H9 (cell line): ENCODE results near the gene BEND5. TPM values are rescaled to one million over a fixed set of nuclear protein-coding genes. Genes with fewer than 3 reads are reported as not detected.

ENCODE experiments used
- DNase-seq: peaks from one replicate; pipeline ENCODE4 v3.0.0-alpha.2; 2017
- H2AFZ ChIP-seq: one replicate; pipeline ENCODE4 v1.6.1; 2013; ENCODE audit warnings: mild to moderate bottlenecking, low read length, control low read depth, moderate library complexity
- H2AK5ac ChIP-seq: 2 replicates; pipeline ENCODE4 v1.6.1; 2013; ENCODE audit warnings: low read length, control low read depth, mixed read lengths; ENCODE audit not compliant: insufficient read length
- H2BK120ac ChIP-seq: one replicate; pipeline ENCODE4 v1.6.1; 2013; ENCODE audit warnings: low read depth, mild to moderate bottlenecking, low read length, control low read depth, inconsistent platforms; ENCODE audit not compliant: poor library complexity, severe bottlenecking
- H2BK12ac ChIP-seq: 2 replicates; pipeline ENCODE4 v1.6.1; 2013; ENCODE audit warnings: low read length, control low read depth, mixed read lengths, low read depth; ENCODE audit not compliant: insufficient read length
- H2BK15ac ChIP-seq: 2 replicates; pipeline ENCODE4 v1.6.1; 2013; ENCODE audit warnings: low read depth, low read length, control low read depth
- H2BK20ac ChIP-seq: one replicate; pipeline ENCODE4 v1.6.1; 2013; ENCODE audit warnings: low read depth, mild to moderate bottlenecking, low read length, control low read depth, inconsistent platforms; ENCODE audit not compliant: poor library complexity, severe bottlenecking
- H2BK5ac ChIP-seq: 2 replicates; pipeline ENCODE4 v1.6.1; 2013; ENCODE audit warnings: low read length, control low read depth, mixed read lengths; ENCODE audit not compliant: insufficient read length
- H3K14ac ChIP-seq: 2 replicates; pipeline ENCODE4 v1.6.1; 2013; ENCODE audit warnings: low read length, control low read depth; ENCODE audit not compliant: insufficient read depth
- H3K18ac ChIP-seq: 2 replicates; pipeline ENCODE4 v1.6.1; 2013; ENCODE audit warnings: low read depth, mild to moderate bottlenecking, mixed read lengths, low read length, control low read depth; ENCODE audit not compliant: insufficient read length
- H3K23ac ChIP-seq: 2 replicates; pipeline ENCODE4 v1.6.1; 2013; ENCODE audit warnings: low read length, control low read depth, mixed read lengths, low read depth; ENCODE audit not compliant: insufficient read length
- H3K23me2 ChIP-seq: 2 replicates; pipeline ENCODE4 v1.6.1; 2013; ENCODE audit warnings: low read depth, mild to moderate bottlenecking, mixed read lengths, low read length, control low read depth; ENCODE audit not compliant: insufficient read length, poor library complexity, severe bottlenecking
- H3K27ac ChIP-seq: 2 replicates; pipeline ENCODE4 v1.5.1; 2013; ENCODE audit warnings: low read length, control low read depth, mixed read lengths, low read depth; ENCODE audit not compliant: insufficient read length
- H3K27me3 ChIP-seq: 2 replicates; pipeline ENCODE4 v1.6.1; 2013; ENCODE audit warnings: low read length, control low read depth, inconsistent platforms; ENCODE audit not compliant: insufficient read depth
- H3K4ac ChIP-seq: 2 replicates; pipeline ENCODE4 v1.6.1; 2013; ENCODE audit warnings: low read depth, mild to moderate bottlenecking, control low read depth, inconsistent platforms, low read length, moderate library complexity
- H3K4me1 ChIP-seq: 2 replicates; pipeline ENCODE4 v1.6.1; 2013; ENCODE audit warnings: low read length, control low read depth, inconsistent platforms; ENCODE audit not compliant: insufficient read depth
- H3K4me2 ChIP-seq: 2 replicates; pipeline ENCODE4 v1.6.1; 2013; ENCODE audit warnings: low read length, control low read depth, mixed read lengths; ENCODE audit not compliant: insufficient read length, insufficient read depth
- H3K56ac ChIP-seq: 2 replicates; pipeline ENCODE4 v1.6.1; 2013; ENCODE audit warnings: low read depth, mild to moderate bottlenecking, mixed read lengths, low read length, control low read depth; ENCODE audit not compliant: insufficient read length
- H3K79me1 ChIP-seq: 2 replicates; pipeline ENCODE4 v1.6.1; 2013; ENCODE audit warnings: low read depth, mild to moderate bottlenecking, moderate library complexity, low read length, control low read depth, inconsistent platforms; ENCODE audit not compliant: insufficient read depth, poor library complexity, severe bottlenecking
- H3K79me2 ChIP-seq: 2 replicates; pipeline ENCODE4 v1.6.1; 2013; ENCODE audit warnings: low read length, control low read depth, inconsistent platforms; ENCODE audit not compliant: insufficient read depth
- H3K9ac ChIP-seq: 2 replicates; pipeline ENCODE4 v1.6.1; 2013; ENCODE audit warnings: low read length, control low read depth, mixed read lengths; ENCODE audit not compliant: insufficient read length; ENCODE audit errors: extremely low read depth
- H3K9me3 ChIP-seq: one replicate; pipeline ENCODE4 v1.6.1; 2013; ENCODE audit warnings: low read depth, low read length, inconsistent platforms; ENCODE audit not compliant: control insufficient read depth
- H3T11ph ChIP-seq: one replicate; pipeline ENCODE4 v1.6.1; 2013; ENCODE audit warnings: mild to moderate bottlenecking, low read length, control low read depth, inconsistent platforms
- H4K20me1 ChIP-seq: one replicate; pipeline ENCODE4 v1.6.1; 2013; ENCODE audit not compliant: control insufficient read depth, insufficient read length, insufficient read depth
- H4K5ac ChIP-seq: 2 replicates; pipeline ENCODE4 v1.6.1; 2013; ENCODE audit warnings: low read depth, mild to moderate bottlenecking, mixed read lengths, low read length, control low read depth; ENCODE audit not compliant: insufficient read length
- H4K8ac ChIP-seq: replicated peaks from 2 replicates; pipeline ENCODE4 v1.6.1; 2013; ENCODE audit warnings: low read length, control low read depth, mixed read lengths, low read depth; ENCODE audit not compliant: insufficient read length
- H4K91ac ChIP-seq: 2 replicates; pipeline ENCODE4 v1.6.1; 2013; ENCODE audit warnings: low read depth, mild to moderate bottlenecking, moderate library complexity, mixed read lengths, low read length, control low read depth; ENCODE audit not compliant: insufficient read length
- H3K27ac Mint-ChIP-seq, 3 experiments: 2 replicates in 2 of 3; 3 replicates in 1 of 3; pipeline ENCODE4 v1.8.0; 2020 to 2021; ENCODE audit warnings: mixed read lengths in 3 of 3, mild to moderate bottlenecking in 1 of 3, moderate library complexity in 1 of 3
- H3K27me3 Mint-ChIP-seq: 2 replicates; pipeline ENCODE4 v1.8.0; 2021; ENCODE audit warnings: low read depth, mild to moderate bottlenecking, moderate library complexity, mixed read lengths
- H3K36me3 Mint-ChIP-seq, 3 experiments: 2 replicates in 2 of 3; 3 replicates in 1 of 3; pipeline ENCODE4 v1.8.0; 2020 to 2021; ENCODE audit warnings: low read depth in 3 of 3, mixed read lengths in 3 of 3; ENCODE audit not compliant: insufficient read depth in 1 of 3
- H3K4me1 Mint-ChIP-seq, 2 experiments: 2 replicates each; pipeline ENCODE4 v1.8.0; 2020; ENCODE audit warnings: mixed read lengths in 2 of 2
- H3K4me3 Mint-ChIP-seq, 2 experiments: 2 replicates in 1 of 2; 3 replicates in 1 of 2; pipeline ENCODE4 v1.8.0; 2020 to 2021; ENCODE audit warnings: mild to moderate bottlenecking in 2 of 2, mixed read lengths in 2 of 2, moderate library complexity in 1 of 2
- H3K9me3 Mint-ChIP-seq, 2 experiments: 2 replicates in 1 of 2; 3 replicates in 1 of 2; pipeline ENCODE4 v1.8.0; 2020; ENCODE audit warnings: mild to moderate bottlenecking in 2 of 2, mixed read lengths in 2 of 2, moderate library complexity in 1 of 2
- WGBS: extraction: QIAGEN DNeasy Blood & Tissue Kit; methylation state at CpG from one replicate; pipeline ENCODE4 v1.1.7; 2013; ENCODE audit warnings: missing lambda C conversion rate, low lambda C conversion rate, mixed read lengths; ENCODE audit not compliant: insufficient read length; ENCODE audit errors: extremely low coverage; 5-methylcytosine and 5-hydroxymethylcytosine counted together
- total RNA-seq: library from RNA; stranded (reverse); gene quantifications from 2 replicates; pipeline ENCODE4 v1.2.1, GENCODE V29; 2021
- TF ChIP-seq, protein P1 (sequence below): fragments of 200-600 bp; sonication (generic); conservative IDR thresholded peaks from 3 replicates; pipeline ENCODE4 v1.8.0; 2021; ENCODE audit warnings: antibody characterized with exemption, mild to moderate bottlenecking

BEND5 gene
- total RNA-seq, 1 experiment from 2014 or later: 4.8 TPM

GRCh38 chr1:48686159-48686558 is 90.5 kb downstream of the BEND5 start:
- Histone ChIP-seq H3K4me1 (peaks cover 4% of the 10 kb centered on the region; the same call in 1 of the 2 replicates), H2AFZ (no peak overlapping the region), H3T11ph (no peak overlapping the region), H2BK20ac (no peak overlapping the region), H3K79me2 (no peaks in the 10 kb centered on the region), H3K79me1 (no peaks in the 10 kb centered on the region), H2BK15ac (no peak overlapping the region), H3K9me3 (no peaks in the 10 kb centered on the region), H3K4me2 (no peak overlapping the region), H3K56ac (no peak overlapping the region), H4K5ac (no peak overlapping the region), H2BK120ac (no peak overlapping the region), H3K23ac (no peak overlapping the region), H2BK5ac (no peak overlapping the region), H2BK12ac (no peak overlapping the region), H4K91ac (no peak overlapping the region), H4K20me1 (no peaks in the 10 kb centered on the region), H3K18ac (no peak overlapping the region), H2AK5ac (no peak overlapping the region), H4K8ac (no peak overlapping the region), H3K4ac (no peak overlapping the region), H3K23me2 (no peaks in the 10 kb centered on the region), H3K27ac (no peak overlapping the region), H3K9ac (no peak overlapping the region), H3K27me3 (no peaks in the 10 kb centered on the region), H3K14ac (no peak overlapping the region)
- peaks cover 6% of the 10 kb centered on the region for H3K27me3 Mint-ChIP-seq
- H3K4me3 Mint-ChIP-seq: no peak overlapping the region
- H3K9me3 Mint-ChIP-seq: no peaks in the 10 kb centered on the region
- H3K4me1 Mint-ChIP-seq: peaks cover 9 to 23% of the 10 kb centered on the region in 2 experiments
- no peak for DNase-seq
- no peaks in the 10 kb centered on the region for H3K36me3 Mint-ChIP-seq
- no peak overlapping the region for H3K27ac Mint-ChIP-seq
- TF ChIP-seq, protein P1, sequence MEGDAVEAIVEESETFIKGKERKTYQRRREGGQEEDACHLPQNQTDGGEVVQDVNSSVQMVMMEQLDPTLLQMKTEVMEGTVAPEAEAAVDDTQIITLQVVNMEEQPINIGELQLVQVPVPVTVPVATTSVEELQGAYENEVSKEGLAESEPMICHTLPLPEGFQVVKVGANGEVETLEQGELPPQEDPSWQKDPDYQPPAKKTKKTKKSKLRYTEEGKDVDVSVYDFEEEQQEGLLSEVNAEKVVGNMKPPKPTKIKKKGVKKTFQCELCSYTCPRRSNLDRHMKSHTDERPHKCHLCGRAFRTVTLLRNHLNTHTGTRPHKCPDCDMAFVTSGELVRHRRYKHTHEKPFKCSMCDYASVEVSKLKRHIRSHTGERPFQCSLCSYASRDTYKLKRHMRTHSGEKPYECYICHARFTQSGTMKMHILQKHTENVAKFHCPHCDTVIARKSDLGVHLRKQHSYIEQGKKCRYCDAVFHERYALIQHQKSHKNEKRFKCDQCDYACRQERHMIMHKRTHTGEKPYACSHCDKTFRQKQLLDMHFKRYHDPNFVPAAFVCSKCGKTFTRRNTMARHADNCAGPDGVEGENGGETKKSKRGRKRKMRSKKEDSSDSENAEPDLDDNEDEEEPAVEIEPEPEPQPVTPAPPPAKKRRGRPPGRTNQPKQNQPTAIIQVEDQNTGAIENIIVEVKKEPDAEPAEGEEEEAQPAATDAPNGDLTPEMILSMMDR: no peak
- no CpG with 5 or more reads among the region's 5 CpGs for WGBS
